PFSK-1 (cell line): Measurements from ENCODE around the gene CDC45.

Source experiments
- FOXP2 ChIP-seq: optimal IDR thresholded peaks from 2 replicates; pipeline ENCODE3; 2011; ENCODE audit warnings: borderline replicate concordance, control low read depth, inconsistent platforms; ENCODE audit not compliant: insufficient read depth; ENCODE audit errors: extremely low read length, extremely low read depth
- POLR2AphosphoS5 ChIP-seq: IDR thresholded peaks from 2 replicates; pipeline ENCODE4 v1.6.1; 2012; ENCODE audit warnings: low read depth, mild to moderate bottlenecking, control low read depth, low read length, moderate library complexity
- SIN3A ChIP-seq: IDR thresholded peaks from 2 replicates; pipeline ENCODE4 v1.6.1; 2012; ENCODE audit warnings: mild to moderate bottlenecking, low read length, moderate library complexity, borderline replicate concordance; ENCODE audit not compliant: insufficient read depth
- TAF1 ChIP-seq: IDR thresholded peaks from 2 replicates; pipeline ENCODE4 v1.6.1; 2012; ENCODE audit warnings: low read length, control low read depth, borderline replicate concordance; ENCODE audit not compliant: insufficient read depth
- TF ChIP-seq, protein P1 (sequence below), 2 experiments: IDR thresholded peaks; 2 replicates each; pipeline versions ENCODE4 v1.6.1 to v1.8.0; 2011 to 2012; ENCODE audit warnings: low read depth in 2 of 2, low read length in 2 of 2, control low read depth in 1 of 2, inconsistent platforms in 1 of 2, mild to moderate bottlenecking in 1 of 2, moderate library complexity in 1 of 2; ENCODE audit not compliant: insufficient read depth in 1 of 2

Gene CDC45

DNA sequence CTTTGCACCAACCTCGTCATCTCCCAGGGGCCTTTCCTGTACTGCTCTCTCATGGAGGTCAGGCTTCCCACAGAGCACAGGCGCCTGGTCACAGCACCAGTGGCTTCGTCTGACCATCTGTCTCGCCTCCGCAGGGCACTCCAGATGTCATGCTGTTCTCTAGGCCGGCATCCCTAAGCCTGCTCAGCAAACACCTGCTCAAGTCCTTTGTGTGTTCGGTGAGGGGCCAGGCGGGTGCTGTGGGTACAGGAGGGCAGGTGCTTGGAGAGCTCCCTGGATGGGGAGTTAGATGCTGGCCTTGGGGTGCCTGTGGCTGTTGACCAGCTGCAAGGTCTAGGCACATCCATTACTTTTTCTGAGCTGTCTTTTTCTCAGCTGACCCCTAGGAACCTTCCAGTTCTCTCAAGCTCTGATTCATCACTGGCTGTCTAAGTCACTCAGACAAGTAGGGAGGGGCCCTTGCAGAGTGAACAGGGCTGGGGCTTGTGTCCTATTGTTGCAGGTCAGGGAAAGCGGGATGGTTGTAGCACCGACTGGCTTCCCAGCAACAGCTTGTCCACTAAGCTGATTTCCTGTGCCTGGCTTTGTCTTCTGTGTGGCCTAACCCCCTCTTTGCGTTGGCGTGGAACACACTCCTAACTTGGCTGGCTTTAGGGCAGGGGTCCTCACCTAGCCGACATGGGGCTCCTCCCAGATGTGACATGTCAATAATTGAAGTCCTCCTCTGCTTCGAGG, 35.3 kb downstream of the CDC45 start:
- TF ChIP-seq FOXP2 (no peak), POLR2AphosphoS5 (no peak), SIN3A (no peak), TAF1 (no peak)
- TF ChIP-seq, protein P1, sequence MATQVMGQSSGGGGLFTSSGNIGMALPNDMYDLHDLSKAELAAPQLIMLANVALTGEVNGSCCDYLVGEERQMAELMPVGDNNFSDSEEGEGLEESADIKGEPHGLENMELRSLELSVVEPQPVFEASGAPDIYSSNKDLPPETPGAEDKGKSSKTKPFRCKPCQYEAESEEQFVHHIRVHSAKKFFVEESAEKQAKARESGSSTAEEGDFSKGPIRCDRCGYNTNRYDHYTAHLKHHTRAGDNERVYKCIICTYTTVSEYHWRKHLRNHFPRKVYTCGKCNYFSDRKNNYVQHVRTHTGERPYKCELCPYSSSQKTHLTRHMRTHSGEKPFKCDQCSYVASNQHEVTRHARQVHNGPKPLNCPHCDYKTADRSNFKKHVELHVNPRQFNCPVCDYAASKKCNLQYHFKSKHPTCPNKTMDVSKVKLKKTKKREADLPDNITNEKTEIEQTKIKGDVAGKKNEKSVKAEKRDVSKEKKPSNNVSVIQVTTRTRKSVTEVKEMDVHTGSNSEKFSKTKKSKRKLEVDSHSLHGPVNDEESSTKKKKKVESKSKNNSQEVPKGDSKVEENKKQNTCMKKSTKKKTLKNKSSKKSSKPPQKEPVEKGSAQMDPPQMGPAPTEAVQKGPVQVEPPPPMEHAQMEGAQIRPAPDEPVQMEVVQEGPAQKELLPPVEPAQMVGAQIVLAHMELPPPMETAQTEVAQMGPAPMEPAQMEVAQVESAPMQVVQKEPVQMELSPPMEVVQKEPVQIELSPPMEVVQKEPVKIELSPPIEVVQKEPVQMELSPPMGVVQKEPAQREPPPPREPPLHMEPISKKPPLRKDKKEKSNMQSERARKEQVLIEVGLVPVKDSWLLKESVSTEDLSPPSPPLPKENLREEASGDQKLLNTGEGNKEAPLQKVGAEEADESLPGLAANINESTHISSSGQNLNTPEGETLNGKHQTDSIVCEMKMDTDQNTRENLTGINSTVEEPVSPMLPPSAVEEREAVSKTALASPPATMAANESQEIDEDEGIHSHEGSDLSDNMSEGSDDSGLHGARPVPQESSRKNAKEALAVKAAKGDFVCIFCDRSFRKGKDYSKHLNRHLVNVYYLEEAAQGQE (IDR thresholded peaks at IDR 0.05; ENCODE audit: insufficient read depth in 1 of 2, low read depth in 2 of 2, low read length in 2 of 2), result no peak

DNA sequence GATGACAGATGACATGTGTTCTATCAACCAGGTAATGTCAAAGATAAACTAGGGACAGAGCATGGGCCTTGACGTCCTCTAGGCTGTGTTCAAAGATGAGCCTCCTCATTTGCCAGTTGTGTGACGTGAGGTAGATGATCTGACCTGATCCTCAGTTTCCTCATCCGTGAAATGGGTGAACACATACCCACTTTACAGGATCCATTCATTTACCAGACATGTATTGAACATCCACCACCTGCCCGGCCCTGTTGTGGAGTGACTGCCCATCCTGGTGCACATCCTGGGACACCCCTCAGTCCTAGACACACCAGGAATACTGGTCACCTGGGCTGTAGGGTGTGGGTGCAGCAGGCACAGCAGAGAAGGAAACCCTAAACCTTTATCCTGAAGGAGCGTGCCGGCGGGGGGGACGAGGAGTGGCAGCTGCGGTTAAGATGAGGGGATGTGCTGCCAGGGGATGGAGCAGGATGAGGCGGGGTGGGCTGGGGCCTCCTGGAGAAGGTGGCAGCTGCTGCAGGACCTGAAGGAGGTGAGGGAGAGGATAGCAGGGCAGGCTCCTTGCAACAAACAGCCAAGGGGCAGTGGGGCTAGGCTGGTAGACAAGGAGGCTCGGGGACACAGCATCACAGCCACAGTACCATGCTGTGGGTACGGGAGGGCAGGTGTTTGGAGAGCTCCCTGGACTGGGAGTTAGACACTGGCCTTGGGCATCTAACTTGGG, 36.1 kb downstream of the CDC45 start:
- TF ChIP-seq TAF1 (no peak), SIN3A (no peak), POLR2AphosphoS5 (no peak), FOXP2 (no peak)
- TF ChIP-seq, protein P1 (IDR thresholded peaks at IDR 0.05; ENCODE audit: insufficient read depth in 1 of 2, low read depth in 2 of 2, low read length in 2 of 2), result no peak

DNA sequence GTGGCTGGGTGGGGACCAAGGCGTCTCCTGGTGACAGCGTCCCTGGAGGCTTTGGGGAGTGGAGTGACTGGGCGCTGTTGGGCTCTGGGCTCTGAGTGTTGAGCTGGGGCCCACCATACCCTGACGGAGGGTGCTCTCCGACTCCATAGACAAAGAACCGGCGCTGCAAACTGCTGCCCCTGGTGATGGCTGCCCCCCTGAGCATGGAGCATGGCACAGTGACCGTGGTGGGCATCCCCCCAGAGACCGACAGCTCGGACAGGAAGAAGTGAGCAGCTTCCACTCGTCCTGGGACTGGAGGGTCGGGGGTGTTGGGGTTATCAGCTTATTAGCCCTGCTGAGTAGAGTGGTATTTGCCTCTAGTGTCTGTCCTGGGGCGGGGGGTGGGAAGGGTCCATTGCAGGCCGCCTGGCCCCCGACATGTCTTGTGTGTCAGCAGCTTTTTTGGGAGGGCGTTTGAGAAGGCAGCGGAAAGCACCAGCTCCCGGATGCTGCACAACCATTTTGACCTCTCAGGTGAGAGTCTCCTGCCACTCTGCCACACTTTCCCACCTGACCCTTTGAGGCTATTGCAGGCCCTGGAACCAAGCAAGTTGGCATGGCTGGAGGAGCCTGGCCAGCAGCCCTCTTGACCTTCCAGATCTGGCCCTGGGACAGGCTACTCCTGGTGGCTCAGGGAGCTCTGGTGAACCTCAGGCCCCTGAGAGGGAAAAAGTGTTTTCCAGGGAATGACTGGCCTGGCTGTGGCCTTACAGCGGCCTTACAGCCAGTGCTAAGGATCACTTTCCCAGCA, 36.9 kb downstream of the CDC45 start:
- TF ChIP-seq, protein P1 (IDR thresholded peaks at IDR 0.05; ENCODE audit: insufficient read depth in 1 of 2, low read depth in 2 of 2, low read length in 2 of 2), result no peak
- TF ChIP-seq TAF1, result no peak
- TF ChIP-seq POLR2AphosphoS5, result no peak
- no peak for TF ChIP-seq SIN3A
- TF ChIP-seq FOXP2, result no peak

DNA sequence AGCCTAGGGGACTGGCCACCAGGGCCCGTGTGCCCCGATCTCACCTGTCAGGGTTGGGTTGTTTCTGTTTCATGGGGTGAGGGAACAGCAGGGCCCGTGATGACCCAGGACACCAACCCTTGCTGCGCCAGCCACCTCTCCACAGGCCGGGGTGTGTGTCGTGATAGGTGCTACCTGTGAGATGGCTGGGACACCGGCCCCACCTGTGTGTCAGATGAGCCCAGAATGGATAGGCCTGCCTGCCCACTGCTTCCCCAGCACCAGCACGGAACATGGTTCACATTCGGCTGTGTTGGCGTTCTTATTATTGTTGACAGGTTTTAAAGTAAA, 37.4 kb downstream of the CDC45 start:
- TF ChIP-seq SIN3A, result no peak
- no peak for TF ChIP-seq POLR2AphosphoS5
- TF ChIP-seq FOXP2, result no peak
- TF ChIP-seq, protein P1 (IDR thresholded peaks at IDR 0.05; ENCODE audit: insufficient read depth in 1 of 2, low read depth in 2 of 2, low read length in 2 of 2), result no peak
- TF ChIP-seq TAF1, result no peak
